MCF 10A (cell line): ENCODE measurements around the gene TRAPPC2. TPM values are rescaled to one million over a fixed set of nuclear protein-coding genes. Genes with fewer than 3 reads are reported as not detected.

ENCODE experiments used
- BruUV-seq: library from RNA; stranded (reverse); fragments of 400-500 nt; replicated peaks from 2 replicates; lab custom pipeline; 2021; lab: Mats Ljungman, UMichigan
- CTCF ChIA-PET: fragments of 300-600 bp; sonication (Branson Sonifier 250); formaldehyde crosslinking; extraction: SDS; loops from one replicate; lab custom pipeline; 2021; ENCODE audit warnings: antibody characterized with exemption, inconsistent platforms; lab: Yijun Ruan, JAX
- POLR2A ChIA-PET: fragments of 300-600, 350-650 bp; sonication (Branson Sonifier 250); formaldehyde crosslinking; extraction: SDS; loops from one replicate; lab custom pipeline; 2020; ENCODE audit warnings: antibody characterized with exemption, inconsistent platforms; lab: Yijun Ruan, JAX
- DNase-seq: peaks from one replicate; pipeline ENCODE4 v3.0.0-alpha.2; 2018; ENCODE audit not compliant: unreplicated experiment
- H3K27ac Mint-ChIP-seq: one replicate; pipeline ENCODE4 v1.8.0; 2022; ENCODE audit warnings: mild to moderate bottlenecking, low read depth, mixed read lengths; ENCODE audit not compliant: unreplicated experiment
- H3K27me3 Mint-ChIP-seq: one replicate; pipeline ENCODE4 v1.8.0; 2022; ENCODE audit warnings: mixed read lengths; ENCODE audit not compliant: insufficient read depth, unreplicated experiment
- H3K36me3 Mint-ChIP-seq: one replicate; pipeline ENCODE4 v1.8.0; 2022; ENCODE audit warnings: mild to moderate bottlenecking, moderate library complexity, mixed read lengths; ENCODE audit not compliant: insufficient read depth, unreplicated experiment
- H3K4me1 Mint-ChIP-seq: one replicate; pipeline ENCODE4 v1.8.0; 2022; ENCODE audit warnings: mixed read lengths; ENCODE audit not compliant: insufficient read depth, unreplicated experiment
- H3K4me3 Mint-ChIP-seq: one replicate; pipeline ENCODE4 v1.8.0; 2022; ENCODE audit warnings: mild to moderate bottlenecking, moderate library complexity, mixed read lengths; ENCODE audit not compliant: unreplicated experiment
- H3K9me3 Mint-ChIP-seq: one replicate; pipeline ENCODE4 v1.8.0; 2022; ENCODE audit warnings: mixed read lengths; ENCODE audit not compliant: unreplicated experiment
- CTCF ChIP-seq: fragments of 200-600 bp; IDR thresholded peaks from one replicate; pipeline ENCODE4 v1.8.0; 2022; ENCODE audit warnings: antibody characterized with exemption, mild to moderate bottlenecking; ENCODE audit not compliant: unreplicated experiment
- intact Hi-C: fragments of 100-400 bp; cut with micrococcal nuclease; formaldehyde crosslinking; loops from 2 replicates; pipeline ENCODE4 v1.14.1; 2022
- total RNA-seq: library from RNA; stranded (reverse); gene quantifications from 2 replicates; pipeline ENCODE4 v1.2.3, GENCODE V29; 2022

The TRAPPC2 gene
- total RNA-seq, 1 experiment from 2014 or later: 21.7 TPM

DNA sequence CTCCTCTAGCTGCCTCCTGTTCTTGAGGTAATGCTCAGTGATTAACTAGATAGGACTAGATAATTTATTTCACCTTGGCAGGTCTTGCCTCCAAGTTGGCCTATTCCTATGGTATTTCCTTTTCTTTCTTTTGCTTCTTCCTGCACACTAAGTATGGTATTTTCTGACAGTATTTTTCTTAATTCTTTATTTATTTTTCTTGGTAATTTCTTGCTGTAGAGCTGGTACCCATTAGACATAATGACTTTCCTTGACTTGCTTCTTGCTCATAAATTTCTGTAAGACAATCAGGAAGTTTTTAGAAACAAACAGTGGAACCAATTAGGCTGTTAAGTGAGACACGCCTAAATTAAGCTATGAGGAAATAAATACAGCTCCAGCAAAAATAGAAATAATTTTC lies 36.0 kb downstream of the TRAPPC2 start:
- H3K4me1 Mint-ChIP-seq: peaks cover 37% of the 10 kb centered on the region
- H3K27ac Mint-ChIP-seq: no peak overlapping the region

GRCh38 chrX:13697976-13698375 lies 36.4 kb downstream of the TRAPPC2 start:
- BruUV-seq: no TSS peak
- no peak for TF ChIP-seq CTCF
- no peaks in the 10 kb centered on the region for H3K27me3 Mint-ChIP-seq
- no peak overlapping the region for H3K4me3 Mint-ChIP-seq
- ChIA-PET CTCF (interaction anchor here (0.6 to 1.1 kb wide), 4 partner anchors 25 to 739 kb away, joined by 3 to 4 read pairs (median 4); no protein-coding TSS in a partner anchor), POLR2A (interaction anchor here (1.3 to 15.4 kb wide), 5 partner anchors 9 to 37 kb away, joined by 4 to 213 read pairs (median 6); partner anchors contain the start of genes OFD1, RAB9A and TRAPPC2)
- H3K4me1 Mint-ChIP-seq: peaks cover 41% of the 10 kb centered on the region
- H3K9me3 Mint-ChIP-seq: no peaks in the 10 kb centered on the region
- no peak for DNase-seq
- intact Hi-C loops: no loop called here
- H3K36me3 Mint-ChIP-seq: peaks cover 14% of the 10 kb centered on the region
- H3K27ac Mint-ChIP-seq: no peak overlapping the region

More for the DNA sequence above, 36.0 kb downstream of the TRAPPC2 start:
- CTCF ChIA-PET: interaction anchor here (0.6 to 1.2 kb wide), 5 partner anchors 44 to 739 kb away, joined by 3 to 6 read pairs (median 3); no protein-coding TSS in a partner anchor
- H3K36me3 Mint-ChIP-seq: peaks cover 14% of the 10 kb centered on the region
- no peak for DNase-seq
- POLR2A ChIA-PET: interaction anchor here (0.7 to 15.4 kb wide), 7 partner anchors 9 to 200 kb away, joined by 3 to 213 read pairs (median 6); partner anchors contain the start of genes OFD1, RAB9A and TRAPPC2
- TF ChIP-seq CTCF: no peak
- no peaks in the 10 kb centered on the region for H3K27me3 Mint-ChIP-seq
- no TSS peak for BruUV-seq
- no peaks in the 10 kb centered on the region for H3K9me3 Mint-ChIP-seq
- intact Hi-C loops: no loop called here
- H3K4me3 Mint-ChIP-seq: no peak overlapping the region

DNA sequence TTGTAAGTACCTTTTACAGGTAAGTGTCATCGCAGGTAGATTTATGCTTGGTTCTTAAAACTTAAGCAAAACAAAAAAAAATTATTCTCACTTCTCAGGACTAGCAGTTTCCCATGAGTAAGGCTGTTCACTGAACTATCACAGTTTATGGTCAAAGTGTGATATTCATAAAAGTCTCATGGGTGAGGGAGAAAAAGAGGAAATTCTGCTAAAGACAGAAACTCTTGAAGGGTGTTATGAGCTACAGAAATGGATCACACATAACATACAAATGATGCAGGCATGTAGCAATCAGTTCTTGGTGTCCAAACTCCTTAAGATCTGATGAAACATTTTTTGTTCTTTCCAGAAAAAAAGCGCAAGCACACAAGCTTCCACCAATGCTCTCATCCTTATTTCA lies 37.0 kb downstream of the TRAPPC2 start:
- intact Hi-C loops: no loop called here
- CTCF ChIA-PET: interaction anchor here (0.6 to 1.1 kb wide), 2 partner anchors 25 to 60 kb away, joined by 4 read pairs; no protein-coding TSS in a partner anchor
- DNase-seq: no peak
- no peaks in the 10 kb centered on the region for H3K9me3 Mint-ChIP-seq
- peaks cover 44% of the 10 kb centered on the region for H3K4me1 Mint-ChIP-seq
- POLR2A ChIA-PET: interaction anchor here (1.3 to 15.4 kb wide), 5 partner anchors 9 to 38 kb away, joined by 4 to 213 read pairs (median 8); partner anchors contain the start of genes OFD1, RAB9A and TRAPPC2
- no peak for TF ChIP-seq CTCF
- no peak overlapping the region for H3K27ac Mint-ChIP-seq
- no TSS peak for BruUV-seq
- no peaks in the 10 kb centered on the region for H3K27me3 Mint-ChIP-seq
- peaks cover 14% of the 10 kb centered on the region for H3K36me3 Mint-ChIP-seq
- no peak overlapping the region for H3K4me3 Mint-ChIP-seq

DNA sequence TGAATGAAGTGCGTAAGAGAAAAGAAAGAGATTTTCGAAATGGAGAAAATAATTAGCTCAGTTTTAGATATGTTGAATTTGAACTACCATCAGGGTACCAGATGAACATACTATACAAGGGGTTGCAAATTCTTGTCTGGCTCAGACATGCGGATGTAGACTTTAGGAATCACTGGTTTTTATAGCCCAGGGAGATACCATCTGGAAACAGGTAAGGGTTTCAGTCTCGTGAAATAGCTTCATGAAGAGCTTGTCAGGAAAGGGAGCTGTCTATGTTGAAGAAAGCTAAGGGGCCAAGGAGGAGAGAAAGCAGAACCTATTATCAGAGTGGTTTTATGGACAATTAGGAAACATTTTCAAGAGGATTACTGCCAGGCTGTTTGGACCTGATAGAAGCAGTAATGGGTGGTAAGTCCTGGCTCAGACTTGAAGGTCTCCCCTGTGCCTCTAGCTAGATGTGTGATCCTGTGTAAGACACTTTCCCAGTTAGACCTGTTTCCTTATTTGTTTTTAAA lies 38.8 kb downstream of the TRAPPC2 start:
- Mint-ChIP-seq H3K9me3 (no peaks in the 10 kb centered on the region), H3K4me3 (no peak overlapping the region), H3K36me3 (peaks cover 10% of the 10 kb centered on the region), H3K4me1 (peaks cover 40% of the 10 kb centered on the region), H3K27me3 (no peaks in the 10 kb centered on the region), H3K27ac (no peak overlapping the region)
- ChIA-PET CTCF (interaction anchor here (0.8 kb wide), 1 partner anchor 28 kb away, joined by 3 read pairs; no protein-coding TSS in a partner anchor), POLR2A (interaction anchor here (0.6 to 15.4 kb wide), 5 partner anchors 14 to 1959 kb away, joined by 3 to 213 read pairs (median 10); partner anchors contain the start of genes OFD1 and TRAPPC2)
- BruUV-seq: no TSS peak
- TF ChIP-seq CTCF: no peak
- DNase-seq: no peak
- intact Hi-C loops: no loop called here
